IMR-90 (cell line): ENCODE measurements around the gene DPP10.

ENCODE experiments used
- MAFK ChIP-seq: IDR thresholded peaks from 2 replicates; pipeline ENCODE4 v1.6.1; 2012; ENCODE audit warnings: low read depth, low read length, improper control_type of control experiment
- MXI1 ChIP-seq: IDR thresholded peaks from 2 replicates; pipeline ENCODE4 v1.6.1; 2012; ENCODE audit warnings: low read depth, mild to moderate bottlenecking, low read length, moderate library complexity, borderline replicate concordance
- POLR2A ChIP-seq: IDR thresholded peaks from 2 replicates; pipeline ENCODE4 v1.6.1; 2012; ENCODE audit warnings: mild to moderate bottlenecking, low read depth, low read length
- RAD21 ChIP-seq: IDR thresholded peaks from 2 replicates; pipeline ENCODE4 v1.6.1; 2012; ENCODE audit warnings: low read length, improper control_type of control experiment
- SMC3 ChIP-seq: fragments of 150-350 bp; IDR thresholded peaks from 2 replicates; pipeline ENCODE4 v1.6.1; 2016; ENCODE audit warnings: low read depth, mild to moderate bottlenecking, antibody characterized with exemption, low read length, moderate library complexity
- TF ChIP-seq, protein P1 (sequence below): fragments of 150-350 bp; IDR thresholded peaks from 2 replicates; pipeline ENCODE4 v1.6.1; 2017; ENCODE audit warnings: mild to moderate bottlenecking, antibody characterized with exemption, low read length, low read depth
- TF ChIP-seq, protein P2 (sequence below): conservative IDR thresholded peaks from 2 replicates; pipeline ENCODE4 v1.5.1; 2012; ENCODE audit warnings: mild to moderate bottlenecking, low read depth, low read length, improper control_type of control experiment

DNA sequence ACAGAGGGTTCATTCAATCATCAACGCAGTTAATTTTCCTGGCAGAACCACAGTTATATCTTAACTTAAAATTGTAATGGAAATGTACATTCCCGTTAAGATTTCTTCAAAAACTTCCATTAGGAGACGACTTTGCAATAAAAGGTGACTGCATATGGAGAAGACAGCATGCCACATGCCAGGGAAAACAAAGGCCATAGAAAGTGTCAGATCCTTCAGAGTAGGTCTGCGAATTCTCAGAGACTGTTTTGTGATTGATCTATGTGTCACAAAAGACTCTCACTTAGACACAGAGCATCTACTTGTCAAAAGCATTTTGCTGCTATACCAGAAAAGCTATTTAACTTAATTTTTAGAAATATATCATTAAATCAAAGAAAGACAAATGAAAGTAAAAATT, 274.6 kb downstream of the DPP10 start:
- TF ChIP-seq, protein P1, sequence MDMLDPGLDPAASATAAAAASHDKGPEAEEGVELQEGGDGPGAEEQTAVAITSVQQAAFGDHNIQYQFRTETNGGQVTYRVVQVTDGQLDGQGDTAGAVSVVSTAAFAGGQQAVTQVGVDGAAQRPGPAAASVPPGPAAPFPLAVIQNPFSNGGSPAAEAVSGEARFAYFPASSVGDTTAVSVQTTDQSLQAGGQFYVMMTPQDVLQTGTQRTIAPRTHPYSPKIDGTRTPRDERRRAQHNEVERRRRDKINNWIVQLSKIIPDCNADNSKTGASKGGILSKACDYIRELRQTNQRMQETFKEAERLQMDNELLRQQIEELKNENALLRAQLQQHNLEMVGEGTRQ = no peak
- TF ChIP-seq, protein P2, sequence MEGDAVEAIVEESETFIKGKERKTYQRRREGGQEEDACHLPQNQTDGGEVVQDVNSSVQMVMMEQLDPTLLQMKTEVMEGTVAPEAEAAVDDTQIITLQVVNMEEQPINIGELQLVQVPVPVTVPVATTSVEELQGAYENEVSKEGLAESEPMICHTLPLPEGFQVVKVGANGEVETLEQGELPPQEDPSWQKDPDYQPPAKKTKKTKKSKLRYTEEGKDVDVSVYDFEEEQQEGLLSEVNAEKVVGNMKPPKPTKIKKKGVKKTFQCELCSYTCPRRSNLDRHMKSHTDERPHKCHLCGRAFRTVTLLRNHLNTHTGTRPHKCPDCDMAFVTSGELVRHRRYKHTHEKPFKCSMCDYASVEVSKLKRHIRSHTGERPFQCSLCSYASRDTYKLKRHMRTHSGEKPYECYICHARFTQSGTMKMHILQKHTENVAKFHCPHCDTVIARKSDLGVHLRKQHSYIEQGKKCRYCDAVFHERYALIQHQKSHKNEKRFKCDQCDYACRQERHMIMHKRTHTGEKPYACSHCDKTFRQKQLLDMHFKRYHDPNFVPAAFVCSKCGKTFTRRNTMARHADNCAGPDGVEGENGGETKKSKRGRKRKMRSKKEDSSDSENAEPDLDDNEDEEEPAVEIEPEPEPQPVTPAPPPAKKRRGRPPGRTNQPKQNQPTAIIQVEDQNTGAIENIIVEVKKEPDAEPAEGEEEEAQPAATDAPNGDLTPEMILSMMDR = no peak
- TF ChIP-seq RAD21 = no peak
- TF ChIP-seq MAFK = no peak
- no peak for TF ChIP-seq POLR2A
- no peak for TF ChIP-seq MXI1
- TF ChIP-seq SMC3 = no peak
